Suppressor macrophage treated with lipopolysaccharide for 4 hours (primary cell): ENCODE measurements around the gene NCAM2.

ENCODE experiments used
- DNase-seq: peaks from one replicate; pipeline ENCODE4 v3.0.0-alpha.2; 2020

Gene NCAM2

GRCh38 chr21:21179619-21180298, 181.6 kb downstream of the NCAM2 start:
- DNase-seq: no peak

GRCh38 chr21:21182401-21183010, 184.3 kb downstream of the NCAM2 start:
- DNase-seq: no peak

GRCh38 chr21:21183092-21183491, 184.9 kb downstream of the NCAM2 start:
- DNase-seq: no peak

GRCh38 chr21:21184771-21185528, 186.7 kb downstream of the NCAM2 start:
- DNase-seq: peak; percentile 11

GRCh38 chr21:21187579-21187978, 189.4 kb downstream of the NCAM2 start:
- peak; percentile 21 for DNase-seq

GRCh38 chr21:21188513-21189195, 190.4 kb downstream of the NCAM2 start:
- DNase-seq: peak; percentile 21

GRCh38 chr21:21195417-21195943, 197.3 kb downstream of the NCAM2 start:
- no peak for DNase-seq

GRCh38 chr21:21196087-21196486, 197.9 kb downstream of the NCAM2 start:
- DNase-seq: no peak

- DNase-seq: no peak
Observed at GRCh38 chr21:21196848-21197247, 198.6 kb downstream of the NCAM2 start.

GRCh38 chr21:21199342-21200102, 201.3 kb downstream of the NCAM2 start:
- DNase-seq: no peak

GRCh38 chr21:21200103-21200938, 202.1 kb downstream of the NCAM2 start:
- DNase-seq: peak; percentile 76

- peak; percentile 67 for DNase-seq
Observed at GRCh38 chr21:21200939-21201615, 202.9 kb downstream of the NCAM2 start.

- DNase-seq: no peak
Observed at GRCh38 chr21:21203822-21204339, 205.7 kb downstream of the NCAM2 start.

- DNase-seq: no peak
Observed at GRCh38 chr21:21204366-21204996, 206.3 kb downstream of the NCAM2 start.

- no peak for DNase-seq
Observed at GRCh38 chr21:21205604-21206003, 207.4 kb downstream of the NCAM2 start.

- DNase-seq: no peak
Observed at GRCh38 chr21:21210552-21210951, 212.3 kb downstream of the NCAM2 start.

GRCh38 chr21:21213297-21213696, 215.1 kb downstream of the NCAM2 start:
- no peak for DNase-seq

- DNase-seq: no peak
Observed at GRCh38 chr21:21216047-21216446, 217.8 kb downstream of the NCAM2 start.

GRCh38 chr21:21226472-21226871, 228.3 kb downstream of the NCAM2 start:
- no peak for DNase-seq

GRCh38 chr21:21230672-21231071, 232.5 kb downstream of the NCAM2 start:
- no peak for DNase-seq
